ENCODE results near the gene PPARG.
"Not testable (repeated sequence)": the region's sequence is repeated elsewhere in the genome, so short reads cannot be mapped to it uniquely, and the experiment has no call there.

Gene PPARG

GRCh38 chr3:12279591-12280326 is 9.1 kb upstream of the PPARG start:
- DNase-seq, result no peak

GRCh38 chr3:12280357-12280806 is 8.5 kb upstream of the PPARG start:
- DNase-seq, result no peak

GRCh38 chr3:12284591-12284990 is 4.3 kb upstream of the PPARG start:
- no peak for DNase-seq

- DNase-seq, result no peak
These were observed 3.8 kb upstream of the PPARG start for GRCh38 chr3:12285003-12285555.

GRCh38 chr3:12285779-12286178 is 3.1 kb upstream of the PPARG start:
- not testable (repeated sequence) for DNase-seq

- no peak for DNase-seq
These were observed 2.4 kb upstream of the PPARG start for GRCh38 chr3:12286504-12286903.

- no peak for DNase-seq
These were observed 1.7 kb upstream of the PPARG start for GRCh38 chr3:12286927-12287726.

GRCh38 chr3:12287727-12288181 is 1.1 kb upstream of the PPARG start:
- no peak for DNase-seq

GRCh38 chr3:12289524-12289923 is 654 bp downstream of the PPARG start:
- no peak for DNase-seq

- DNase-seq, result no peak
These were observed 3.9 kb downstream of the PPARG start for GRCh38 chr3:12292770-12293169.

- DNase-seq, result no peak
These were observed 6.2 kb downstream of the PPARG start for GRCh38 chr3:12294885-12295580.

- DNase-seq, result no peak
These were observed 7.6 kb downstream of the PPARG start for GRCh38 chr3:12296511-12296910.

- DNase-seq, result no peak
These were observed 10.2 kb downstream of the PPARG start for GRCh38 chr3:12299026-12299425.

GRCh38 chr3:12300137-12300536 is 11.3 kb downstream of the PPARG start:
- DNase-seq, result no peak

- no peak for DNase-seq
These were observed 12.2 kb downstream of the PPARG start for GRCh38 chr3:12301031-12301430.

GRCh38 chr3:12301513-12301912 is 12.6 kb downstream of the PPARG start:
- no peak for DNase-seq

- DNase-seq, result no peak
These were observed 13.7 kb downstream of the PPARG start for GRCh38 chr3:12302564-12302963.

- DNase-seq, result no peak
These were observed 14.7 kb downstream of the PPARG start for GRCh38 chr3:12303534-12303933.

- no peak for DNase-seq
These were observed 15.1 kb downstream of the PPARG start for GRCh38 chr3:12303993-12304392.

- DNase-seq, result no peak
These were observed 18.3 kb downstream of the PPARG start for GRCh38 chr3:12307136-12307535.

- DNase-seq, result no peak
These were observed 19.6 kb downstream of the PPARG start for GRCh38 chr3:12308517-12308916.

GRCh38 chr3:12309716-12310115 is 20.8 kb downstream of the PPARG start:
- no peak for DNase-seq

GRCh38 chr3:12312010-12312409 is 23.1 kb downstream of the PPARG start:
- DNase-seq, result no peak

All from stimulated activated CD4-positive, alpha-beta T cell treated with anti-CD3 and anti-CD28 coated beads, Interleukin-4, amount 100 ng/mL, for 24 hours (primary cell).